HG03064 (cell line): ENCODE data around the gene DCLK2.
"Not testable (repeated sequence)": the region's sequence is repeated elsewhere in the genome, so short reads cannot be mapped to it uniquely, and the experiment has no call there.

Source experiments
- ATAC-seq: cut with Tn5 transposase; IDR thresholded peaks from one replicate; pipeline ENCODE4 v1.9.1; 2021; ENCODE audit warnings: low read depth; ENCODE audit not compliant: unreplicated experiment

The DCLK2 gene

DNA sequence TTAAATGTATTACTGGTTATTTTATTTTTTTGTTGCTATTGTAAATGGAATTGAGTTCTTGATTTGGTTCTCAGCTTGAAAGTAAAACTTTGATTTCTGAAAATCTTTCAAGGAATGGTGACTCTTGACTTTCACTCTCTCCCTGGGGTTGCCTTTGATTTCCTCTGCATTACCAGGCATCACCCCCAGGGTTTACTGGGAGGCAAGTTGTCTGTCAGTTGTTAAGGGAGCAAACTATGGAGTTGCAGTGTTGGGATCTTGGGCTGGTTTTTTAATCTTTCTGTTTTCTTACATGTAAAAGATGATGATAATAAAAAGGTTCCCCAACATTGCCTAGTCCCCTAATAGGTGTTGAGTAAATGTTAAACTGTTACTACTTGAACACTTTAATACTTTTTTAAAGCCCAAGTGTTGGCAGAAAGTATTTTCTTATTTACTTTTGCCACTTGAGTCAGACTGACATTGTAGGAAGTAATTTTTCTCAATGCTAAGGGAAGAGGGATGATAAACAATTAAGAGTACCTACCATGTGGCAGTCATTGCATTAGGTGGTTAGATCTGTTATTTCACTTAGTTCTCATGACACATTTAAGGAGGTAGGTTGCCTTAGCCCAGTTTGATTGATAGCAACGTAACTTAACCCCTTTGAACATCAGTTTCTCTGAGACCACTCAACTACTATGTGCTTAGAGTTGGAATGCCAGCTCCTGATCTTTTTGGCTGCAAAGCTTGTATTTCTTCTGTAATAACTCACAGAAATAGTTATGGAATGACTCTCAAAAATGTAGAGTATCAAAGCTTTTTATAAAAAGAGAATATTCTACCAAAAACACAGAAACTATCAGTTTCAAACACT, 67.1 kb downstream of the DCLK2 start:
- ATAC-seq, result no peak

DNA sequence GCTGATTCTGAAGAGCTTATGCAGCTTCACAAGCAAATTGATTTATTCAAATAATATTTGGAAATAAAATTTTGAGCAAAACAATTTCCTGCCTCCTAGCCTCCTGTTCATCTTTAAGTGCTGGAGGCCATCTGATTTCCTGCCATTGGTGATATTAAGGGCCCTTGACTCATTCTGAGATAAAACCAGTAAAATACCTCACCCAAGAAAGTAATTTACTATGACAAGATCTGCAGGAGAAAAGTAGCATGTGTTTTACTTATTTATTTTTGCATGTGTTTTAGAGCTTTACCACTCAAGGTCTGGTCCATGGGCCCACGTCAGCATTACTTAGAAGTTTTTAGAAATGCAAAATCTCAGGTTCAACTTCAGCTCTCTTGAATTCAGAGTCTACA, 67.7 kb downstream of the DCLK2 start:
- ATAC-seq, result no peak

DNA sequence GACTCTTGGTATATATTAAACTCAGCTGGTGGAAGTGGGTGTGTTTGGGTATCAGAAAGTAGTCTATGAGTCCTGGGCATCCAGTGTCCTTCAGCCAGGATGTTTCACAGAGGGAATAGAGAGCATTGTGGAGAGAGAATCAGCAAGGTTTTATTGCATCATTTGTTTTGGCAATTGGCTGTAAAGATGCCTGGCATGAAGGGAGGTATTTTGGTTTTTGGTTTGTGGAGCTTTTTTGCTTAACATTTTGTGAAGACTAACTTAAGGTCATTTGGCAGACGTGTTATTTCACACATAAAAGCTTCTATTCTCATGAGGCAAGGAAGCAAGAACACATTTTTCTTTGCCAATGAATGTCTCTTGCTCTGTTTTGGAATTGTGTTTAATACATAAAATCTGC, 71.1 kb downstream of the DCLK2 start:
- ATAC-seq, result no peak

DNA sequence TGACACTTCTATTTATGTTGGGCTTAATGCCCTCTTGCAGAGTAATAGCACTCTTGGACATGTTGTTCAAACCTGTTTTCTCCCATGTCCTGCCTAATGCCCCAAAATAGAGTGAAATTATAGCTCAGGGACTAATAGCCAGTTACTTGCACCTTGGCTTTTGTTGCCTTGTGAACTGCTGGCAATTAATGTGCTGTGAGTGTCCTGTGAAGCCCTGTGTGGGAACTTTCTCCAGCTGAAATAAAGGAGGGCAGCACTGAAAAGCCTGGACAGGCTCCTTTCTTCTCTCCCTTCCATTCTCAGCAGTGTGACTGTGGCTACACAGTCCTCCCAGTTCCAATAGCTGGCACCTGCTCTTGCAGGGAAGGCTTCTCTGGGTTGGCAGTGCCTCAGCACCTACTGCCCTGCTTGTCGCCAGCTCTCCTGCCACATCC, 72.4 kb downstream of the DCLK2 start:
- ATAC-seq, result no peak

DNA sequence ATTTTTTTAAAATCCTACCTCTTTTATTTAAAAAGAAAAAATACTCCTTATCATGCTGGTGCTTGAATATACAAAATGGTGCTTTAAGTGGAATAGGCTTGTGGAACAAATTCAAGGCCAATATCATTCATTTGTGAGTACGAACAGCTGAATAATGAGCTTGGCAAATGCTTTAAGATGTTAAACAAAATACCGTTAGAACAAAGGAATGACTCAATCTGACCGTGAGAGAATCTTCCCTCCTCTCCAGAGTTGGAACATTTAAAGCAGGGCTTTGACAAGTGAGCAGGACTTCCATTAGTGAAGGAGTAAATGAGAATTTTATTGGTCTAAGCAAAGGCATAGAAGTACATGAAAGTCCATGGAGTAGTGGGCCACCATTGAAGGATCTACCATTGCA, 74.5 kb downstream of the DCLK2 start:
- ATAC-seq, result no peak

DNA sequence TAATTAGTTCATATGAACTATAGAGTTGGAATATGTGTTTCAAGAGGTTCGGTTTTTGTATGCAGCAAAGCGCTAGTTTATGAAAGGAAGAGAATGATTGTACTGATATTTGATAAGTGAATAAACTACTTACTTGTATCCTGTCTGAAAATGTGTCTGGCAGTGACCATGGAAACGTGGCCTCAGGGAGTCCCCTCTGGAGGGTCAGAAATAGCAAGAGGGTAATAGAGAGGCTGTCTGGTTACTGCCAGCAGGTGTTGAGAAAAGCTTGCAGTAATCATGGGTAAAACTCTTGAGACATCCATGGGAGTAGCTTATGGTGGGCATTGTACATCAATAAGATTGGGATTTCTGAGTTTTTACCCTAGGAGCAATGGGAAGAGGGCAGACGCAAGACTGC, 77.1 kb downstream of the DCLK2 start:
- no peak for ATAC-seq

DNA sequence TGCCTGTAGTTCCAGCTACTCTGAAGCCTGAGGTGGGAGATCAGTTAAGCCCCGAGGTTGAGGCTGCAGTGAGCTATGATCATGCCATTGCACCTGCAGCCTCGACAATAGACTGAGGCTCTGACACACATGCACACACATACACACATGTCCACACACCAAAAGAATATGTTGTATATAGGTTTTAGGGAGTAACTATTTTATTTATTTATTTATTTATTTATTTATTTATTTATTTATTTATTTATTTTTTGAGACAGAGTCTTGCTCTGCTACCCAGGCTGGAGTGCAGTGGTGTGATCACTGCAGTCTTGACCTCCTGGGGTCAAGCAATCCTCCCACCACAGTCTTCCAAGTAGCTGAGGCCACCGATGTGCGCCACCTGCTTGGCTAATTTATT, 78.3 kb downstream of the DCLK2 start:
- no peak for ATAC-seq

DNA sequence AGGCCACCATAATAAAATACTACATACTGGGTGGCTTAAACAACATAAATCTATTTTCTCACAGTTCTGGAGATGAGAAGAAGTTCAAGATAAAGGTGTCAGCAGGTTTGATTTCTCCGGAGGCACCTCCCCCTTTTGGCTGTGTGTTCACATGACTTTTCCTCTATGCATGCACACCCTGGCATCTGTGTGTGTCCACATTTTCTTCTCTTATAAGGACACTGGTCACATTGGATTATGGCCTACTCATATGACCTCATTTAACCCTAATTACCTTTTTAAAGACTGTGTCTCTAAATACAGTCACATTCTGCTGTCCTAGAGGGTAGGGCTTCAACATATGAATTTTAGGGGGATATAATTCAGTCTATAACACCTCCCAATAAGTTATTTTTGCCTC, 79.8 kb downstream of the DCLK2 start:
- ATAC-seq, result no peak

DNA sequence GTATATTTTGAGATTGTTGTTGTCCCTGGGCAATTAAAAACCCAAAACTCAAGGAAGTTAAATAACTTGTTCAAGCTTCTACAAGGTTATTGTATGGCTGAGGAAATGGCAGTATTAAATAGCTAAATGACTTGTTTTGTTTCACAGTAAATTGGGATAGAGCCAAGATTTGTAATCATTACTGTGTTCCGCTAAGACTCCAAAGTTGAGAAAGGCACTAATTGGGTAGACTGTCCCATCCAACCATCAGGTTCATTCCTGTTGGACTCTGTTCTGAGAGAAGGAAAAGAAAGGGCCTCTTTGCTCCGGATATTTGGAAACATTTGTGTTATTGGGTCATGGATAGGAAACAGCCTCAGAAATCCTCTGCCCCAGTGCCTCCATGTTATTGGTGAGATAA, 82.2 kb downstream of the DCLK2 start:
- no peak for ATAC-seq

DNA sequence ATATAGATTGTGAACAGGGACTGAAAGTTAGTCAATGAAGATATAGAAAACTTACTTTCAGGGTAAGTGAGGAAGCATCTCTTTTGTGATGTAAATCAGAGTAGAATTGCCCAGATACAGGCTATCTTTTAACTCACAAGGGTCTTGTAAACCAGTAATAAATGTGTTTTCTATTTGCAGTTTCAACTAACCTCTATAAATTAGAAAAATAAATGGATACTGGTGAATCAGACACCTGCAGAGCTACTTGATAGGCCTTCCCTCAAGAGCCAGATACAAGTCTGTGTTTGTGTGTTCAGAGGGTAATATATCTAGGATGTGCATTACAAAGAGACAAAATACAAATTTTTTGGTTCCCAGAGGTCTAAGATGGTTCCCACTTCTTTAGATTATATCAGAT, 82.9 kb downstream of the DCLK2 start:
- no peak for ATAC-seq

DNA sequence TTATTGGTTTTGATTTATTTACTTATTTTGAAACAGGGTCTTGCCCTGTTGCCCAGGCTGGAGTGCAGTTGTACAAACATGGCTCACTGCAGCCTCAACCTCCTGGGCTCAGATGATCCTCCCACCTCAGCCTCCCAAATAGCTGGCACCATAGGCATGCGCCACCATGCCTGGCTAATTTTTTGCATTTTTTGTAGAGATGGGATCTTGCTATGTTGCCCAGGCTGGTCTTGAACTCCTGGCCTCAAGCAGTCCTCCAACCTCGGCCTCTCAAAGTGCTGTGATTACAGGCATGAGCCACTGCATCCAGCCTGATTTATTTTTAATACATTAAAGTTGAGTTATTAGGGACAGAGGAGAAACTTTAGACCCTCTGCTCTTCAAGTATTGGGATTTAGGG, 83.8 kb downstream of the DCLK2 start:
- not testable (repeated sequence) for ATAC-seq

DNA sequence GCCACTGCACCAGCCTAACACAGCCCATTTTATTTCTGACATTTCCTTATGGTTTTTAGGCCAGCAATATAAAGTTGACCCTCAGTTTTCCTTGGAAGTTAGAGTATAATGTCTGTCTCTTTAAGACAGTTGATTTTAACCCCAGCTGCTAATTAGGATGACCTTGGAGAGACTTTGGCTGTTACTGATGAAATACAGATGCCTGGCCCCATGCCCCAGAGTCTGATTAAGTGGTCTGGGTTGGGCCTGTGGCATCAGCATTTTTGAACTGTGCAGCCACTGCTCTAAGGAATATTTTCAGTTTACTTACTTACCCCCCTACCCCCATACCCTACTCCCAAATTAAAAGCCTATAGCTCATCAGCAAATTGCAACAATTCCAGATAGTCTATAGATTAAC, 85.8 kb downstream of the DCLK2 start:
- no peak for ATAC-seq

DNA sequence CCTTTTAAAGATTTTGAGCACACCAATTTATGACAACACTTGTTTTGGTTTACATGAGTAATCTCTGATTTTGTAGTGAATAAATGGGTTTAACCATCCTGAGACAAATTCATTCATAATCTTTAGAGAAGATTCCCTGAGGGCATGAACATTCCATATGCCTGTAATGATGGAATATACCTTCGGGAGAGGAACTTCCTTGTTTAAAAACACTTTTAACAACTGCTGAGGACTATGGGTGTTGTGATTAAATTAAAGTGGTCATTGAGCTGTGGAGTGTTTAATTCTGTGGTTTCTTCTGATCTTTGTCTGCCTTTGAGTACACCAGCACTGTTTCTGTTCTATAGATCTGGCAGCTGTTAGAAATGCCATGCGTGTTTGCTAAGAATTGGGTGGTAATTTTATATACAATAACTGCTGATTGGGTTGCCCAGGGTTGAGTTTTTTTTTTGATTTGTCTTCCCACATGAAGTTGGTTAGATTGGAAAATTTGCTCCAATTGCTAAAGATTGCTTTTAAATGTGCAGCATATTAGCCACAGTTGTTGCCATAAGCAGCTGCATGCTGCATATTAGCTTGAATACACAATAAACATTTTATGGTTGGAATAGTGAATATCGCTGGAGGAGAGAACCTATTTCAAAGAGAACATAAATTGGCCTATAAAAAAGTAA, 86.8 kb downstream of the DCLK2 start:
- no peak for ATAC-seq

DNA sequence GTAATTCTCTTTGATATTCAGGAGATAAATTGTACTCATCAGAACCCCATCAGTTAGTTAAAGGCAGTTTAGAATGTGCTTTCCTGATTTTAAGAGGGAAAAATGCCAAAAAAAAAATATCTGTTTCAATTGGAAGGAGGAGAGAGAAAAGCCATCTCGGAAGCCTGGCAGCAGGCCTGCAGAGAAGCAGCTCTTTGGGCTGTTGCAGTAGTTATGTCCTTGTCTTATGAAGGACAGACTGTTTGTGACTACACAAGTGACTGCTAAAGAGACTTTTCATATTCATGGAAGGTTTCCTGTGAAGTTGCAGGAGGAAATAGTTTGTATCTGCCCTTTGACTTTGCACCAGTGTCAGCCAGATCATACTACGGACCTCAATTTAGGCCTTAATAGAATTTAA, 88.8 kb downstream of the DCLK2 start:
- no peak for ATAC-seq

DNA sequence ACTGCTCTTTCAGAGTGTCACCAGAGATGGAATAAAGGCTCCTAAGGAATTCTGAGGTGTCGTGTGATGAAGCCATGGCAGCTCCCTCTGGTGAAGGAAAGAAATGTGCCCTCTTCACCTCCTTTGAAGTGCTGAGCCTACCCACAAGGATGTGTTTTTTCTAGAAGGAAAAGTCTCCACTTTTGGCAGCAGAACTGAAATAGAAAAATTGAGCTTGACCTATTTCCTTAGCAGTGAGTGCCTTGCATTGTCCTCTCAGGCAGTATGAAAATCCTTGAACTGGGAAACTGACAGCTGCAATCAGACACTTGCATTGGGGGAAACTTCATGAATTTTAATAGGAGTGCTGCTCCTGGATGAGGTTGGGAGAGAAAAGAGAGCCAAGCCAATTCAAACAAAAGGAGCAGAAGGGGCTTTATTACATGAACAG, 95.2 kb downstream of the DCLK2 start:
- no peak for ATAC-seq

DNA sequence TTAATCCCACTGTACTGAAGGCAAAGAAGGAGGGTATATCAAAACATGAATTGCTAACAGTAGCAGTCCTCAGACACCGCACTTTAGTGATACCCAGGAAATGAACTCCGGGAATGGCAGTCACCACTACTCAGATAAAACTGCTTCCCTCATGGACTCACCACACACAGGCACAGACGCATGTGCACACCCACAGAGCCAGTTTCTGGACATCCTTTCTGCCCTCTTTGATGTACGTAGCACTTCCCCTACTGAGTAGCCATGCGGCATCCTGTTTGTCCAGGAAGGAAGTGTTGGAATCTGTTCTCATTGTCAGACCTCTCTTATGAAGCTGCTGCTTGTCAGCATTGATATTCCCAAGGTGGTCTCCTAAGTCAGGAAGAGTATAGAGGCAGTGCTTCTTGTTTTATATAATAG, 95.7 kb downstream of the DCLK2 start:
- no peak for ATAC-seq

DNA sequence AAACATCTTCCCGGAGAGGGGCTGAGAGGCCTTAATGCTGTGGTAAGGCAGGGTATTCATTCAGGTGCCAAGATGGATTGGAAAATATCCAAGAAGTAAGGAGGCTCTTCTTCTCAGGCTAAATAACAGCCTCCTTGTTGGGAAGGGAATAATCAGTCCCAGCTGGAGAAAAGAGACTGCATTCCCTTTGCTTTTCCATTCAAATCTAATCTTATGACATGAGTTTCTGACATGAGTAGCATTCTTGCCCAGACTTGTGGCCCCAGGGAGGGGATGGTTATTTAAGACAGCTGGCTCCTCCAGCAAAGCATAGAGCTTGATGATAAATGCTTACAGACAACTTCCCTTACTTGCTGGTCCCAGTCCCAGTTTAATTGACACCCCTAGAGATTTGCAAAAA, 98.3 kb downstream of the DCLK2 start:
- no peak for ATAC-seq

DNA sequence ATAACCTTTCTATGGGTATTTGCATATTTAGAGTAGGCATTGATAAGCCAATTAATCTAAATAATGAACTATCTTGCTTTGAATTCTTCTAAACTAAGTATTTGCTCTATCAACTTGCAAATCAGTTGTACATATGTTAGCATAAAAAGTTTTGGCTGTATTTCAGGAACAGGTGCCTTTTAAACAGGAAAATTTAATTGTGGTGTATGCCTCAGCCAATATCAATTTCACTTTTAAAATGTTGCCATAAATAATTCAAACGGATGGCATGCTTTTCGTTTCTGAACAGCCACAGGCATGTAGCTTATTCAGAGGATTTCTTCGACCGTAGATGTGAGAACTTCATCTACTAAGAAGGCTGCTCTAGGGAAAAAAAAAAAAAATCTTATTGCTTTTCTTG, 99.9 kb downstream of the DCLK2 start:
- no peak for ATAC-seq

DNA sequence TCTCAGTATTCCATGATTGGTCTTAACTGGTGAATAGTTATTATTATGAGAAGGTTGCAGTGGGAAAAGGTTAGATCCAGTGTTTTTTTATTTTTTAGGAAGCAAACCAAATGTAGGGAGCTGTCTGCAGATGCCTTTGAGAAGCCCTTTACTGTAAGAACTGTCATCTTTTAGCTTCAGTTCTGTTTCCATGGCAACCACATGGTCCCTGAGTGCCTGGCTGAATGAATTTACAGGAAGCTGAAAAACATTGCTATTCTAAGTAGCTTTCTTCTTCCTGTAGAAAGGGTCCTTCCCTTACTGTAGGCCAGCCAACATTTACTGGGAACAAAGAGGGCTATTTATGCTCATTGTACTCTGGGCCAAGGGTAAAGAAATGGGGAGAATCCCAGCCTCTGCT, 103.3 kb downstream of the DCLK2 start:
- ATAC-seq, result no peak

DNA sequence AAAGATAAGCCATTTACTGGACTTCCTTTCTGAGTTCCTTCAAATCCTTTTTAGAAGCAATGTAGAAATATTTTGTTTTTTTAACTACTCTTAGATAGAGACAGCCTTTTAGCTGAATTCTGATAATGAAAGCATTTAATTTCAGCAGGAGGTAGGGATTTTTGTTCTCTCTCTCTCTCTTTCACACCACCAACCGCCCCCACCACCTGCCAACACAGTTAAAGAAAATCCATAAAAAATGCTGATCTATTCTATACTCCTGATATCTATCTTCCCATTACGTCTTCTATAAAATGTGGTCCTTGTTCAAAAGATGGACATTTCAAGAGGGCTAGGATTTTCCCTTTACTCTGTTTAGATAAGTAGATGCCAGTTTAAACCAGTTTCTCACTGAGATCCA, 104.5 kb downstream of the DCLK2 start:
- ATAC-seq, result no peak

DNA sequence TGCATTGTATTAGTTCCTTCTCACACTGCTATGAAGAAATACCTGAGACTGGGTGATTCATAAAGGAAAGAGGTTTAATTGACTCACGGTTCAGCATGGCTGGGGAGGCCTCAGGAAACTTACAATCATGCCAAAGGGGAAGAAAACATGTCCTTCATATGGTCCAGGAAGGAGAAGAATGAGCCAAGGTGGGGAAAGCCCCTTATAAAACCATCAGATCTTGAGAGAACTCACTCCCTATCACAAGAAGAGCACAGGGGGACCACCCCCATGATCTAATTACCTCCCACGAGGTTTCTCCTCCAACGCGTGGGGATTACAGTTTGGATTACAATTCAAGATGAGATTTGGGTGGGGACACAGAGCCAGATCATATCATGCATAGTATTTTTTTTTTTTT, 106.8 kb downstream of the DCLK2 start:
- not testable (repeated sequence) for ATAC-seq

DNA sequence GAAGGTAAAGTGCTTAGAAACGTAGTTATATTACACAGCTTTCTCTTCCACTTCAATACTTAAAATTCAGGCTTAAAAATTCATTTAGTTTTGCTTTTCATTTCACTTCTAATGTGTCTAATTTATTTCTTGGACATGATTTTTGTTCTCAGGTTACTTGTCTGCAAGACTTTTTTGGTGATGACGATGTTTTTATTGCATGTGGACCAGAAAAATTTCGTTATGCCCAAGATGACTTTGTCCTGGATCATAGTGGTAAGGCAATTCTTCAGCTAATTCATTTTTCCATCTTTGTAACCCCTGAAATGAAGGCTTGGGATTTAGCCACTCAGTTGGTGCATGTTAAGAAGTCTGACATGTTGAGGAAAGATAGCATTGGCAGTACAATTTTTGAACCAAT, 114.7 kb downstream of the DCLK2 start:
- ATAC-seq, result no peak
